Peyer's patch (tissue), 4 donors: ENCODE results near the gene CAPN5. TPM values are rescaled to one million over a fixed set of nuclear protein-coding genes. Genes with fewer than 3 reads are reported as not detected.

ENCODE experiments used
- DNase-seq, 3 donors: peaks; one replicate each; pipeline ENCODE4 v3.0.0-alpha.2; 2017 to 2019
- H3K27ac ChIP-seq, 4 donors: fragments of 200-600 bp; sonication (generic); one replicate each; pipeline ENCODE4 v1.5.1; 2016 to 2019
- H3K27me3 ChIP-seq, 2 donors: fragments of 200-600 bp; sonication (generic); one replicate each; pipeline ENCODE4 v1.5.1; 2019
- H3K36me3 ChIP-seq, 3 donors: fragments of 200-600 bp; sonication (generic); one replicate each; pipeline ENCODE4 v1.5.1; 2016 to 2019
- H3K4me1 ChIP-seq, 4 donors: fragments of 200-600 bp; sonication (generic); one replicate each; pipeline ENCODE4 v1.5.1; 2016 to 2019
- H3K4me3 ChIP-seq, 4 donors: fragments of 200-600 bp; sonication (generic); 1 replicate in 3 of 4; 2 replicates in 1 of 4; pipeline ENCODE4 v1.5.1; 2016 to 2019; ENCODE audit warnings: mild to moderate bottlenecking in 1 of 4
- H3K9me3 ChIP-seq, 4 donors: fragments of 200-600 bp; sonication (generic); one replicate each; pipeline ENCODE4 v1.5.1; 2016 to 2019; ENCODE audit warnings: mild to moderate bottlenecking in 1 of 4
- POLR2A ChIP-seq, 2 donors: fragments of 450-650 bp; IDR thresholded peaks; one replicate each; pipeline ENCODE4 v1.5.1; 2017; ENCODE audit warnings: antibody characterized with exemption in 2 of 2, mild to moderate bottlenecking in 2 of 2, moderate library complexity in 2 of 2
- total RNA-seq, 4 donors: library from RNA; depleted of rRNA; stranded (reverse); fragments of >200 nt; gene quantifications; one replicate each; pipeline ENCODE4 v1.1.0, GENCODE V29; 2016
- TF ChIP-seq, protein P1 (sequence below), 6 experiments: fragments of 450-650 bp in 4 of 6; fragments of 200-600 bp in 2 of 6; sonication (generic) in 1 of 6; IDR thresholded peaks; one replicate each; pipeline ENCODE4 v1.5.1; 2017 to 2019; ENCODE audit warnings: antibody characterized with exemption in 6 of 6, mild to moderate bottlenecking in 3 of 6, moderate library complexity in 1 of 6

Gene CAPN5
- total RNA-seq, 4 donors from 2014 or later = 75.9 to 203 (median 162) TPM

DNA sequence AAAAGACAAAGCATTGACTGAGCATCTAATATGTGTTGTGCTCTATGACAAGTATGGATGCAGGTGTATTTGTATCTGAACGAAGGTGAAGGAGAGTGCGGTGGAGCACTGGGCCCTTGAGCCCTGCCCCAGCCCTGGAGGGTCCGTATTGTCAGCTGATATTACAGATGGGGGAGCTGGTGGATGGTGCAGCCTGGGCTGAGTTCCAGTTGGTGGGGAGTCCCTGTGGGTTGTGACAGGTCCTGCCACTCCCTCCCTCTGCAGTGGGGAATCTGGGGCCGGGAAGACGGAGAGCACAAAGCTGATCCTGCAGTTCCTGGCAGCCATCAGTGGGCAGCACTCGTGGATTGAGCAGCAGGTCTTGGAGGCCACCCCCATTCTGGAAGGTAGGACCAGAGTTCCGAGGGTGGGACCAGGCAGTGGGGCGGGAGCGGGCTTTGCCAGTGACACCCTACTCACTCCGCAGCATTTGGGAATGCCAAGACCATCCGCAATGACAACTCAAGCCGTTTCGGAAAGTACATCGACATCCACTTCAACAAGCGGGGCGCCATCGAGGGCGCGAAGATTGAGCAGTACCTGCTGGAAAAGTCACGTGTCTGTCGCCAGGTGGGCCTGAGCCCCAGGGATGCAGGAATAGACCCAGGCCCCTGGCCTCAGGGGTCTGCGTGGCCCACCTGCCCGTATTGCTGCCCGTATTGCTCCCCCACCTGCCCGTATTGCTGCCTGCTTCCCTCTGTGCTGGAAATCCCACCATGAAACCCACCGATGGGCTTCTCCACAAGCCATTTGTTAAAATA is 89.8 kb downstream of the CAPN5 start:
- DNase-seq = no peak
- no peak for TF ChIP-seq POLR2A (IDR thresholded peaks at IDR 0.05)
- TF ChIP-seq, protein P1, sequence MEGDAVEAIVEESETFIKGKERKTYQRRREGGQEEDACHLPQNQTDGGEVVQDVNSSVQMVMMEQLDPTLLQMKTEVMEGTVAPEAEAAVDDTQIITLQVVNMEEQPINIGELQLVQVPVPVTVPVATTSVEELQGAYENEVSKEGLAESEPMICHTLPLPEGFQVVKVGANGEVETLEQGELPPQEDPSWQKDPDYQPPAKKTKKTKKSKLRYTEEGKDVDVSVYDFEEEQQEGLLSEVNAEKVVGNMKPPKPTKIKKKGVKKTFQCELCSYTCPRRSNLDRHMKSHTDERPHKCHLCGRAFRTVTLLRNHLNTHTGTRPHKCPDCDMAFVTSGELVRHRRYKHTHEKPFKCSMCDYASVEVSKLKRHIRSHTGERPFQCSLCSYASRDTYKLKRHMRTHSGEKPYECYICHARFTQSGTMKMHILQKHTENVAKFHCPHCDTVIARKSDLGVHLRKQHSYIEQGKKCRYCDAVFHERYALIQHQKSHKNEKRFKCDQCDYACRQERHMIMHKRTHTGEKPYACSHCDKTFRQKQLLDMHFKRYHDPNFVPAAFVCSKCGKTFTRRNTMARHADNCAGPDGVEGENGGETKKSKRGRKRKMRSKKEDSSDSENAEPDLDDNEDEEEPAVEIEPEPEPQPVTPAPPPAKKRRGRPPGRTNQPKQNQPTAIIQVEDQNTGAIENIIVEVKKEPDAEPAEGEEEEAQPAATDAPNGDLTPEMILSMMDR (IDR thresholded peaks at IDR 0.05) = no peak
- H3K27me3 ChIP-seq = no peaks in the 10 kb centered on the region
- no peak overlapping the region for H3K27ac ChIP-seq
- no peak overlapping the region for H3K4me3 ChIP-seq
- peaks cover 0 to 11% (median 0%) of the 10 kb centered on the region in 4 donors for H3K4me1 ChIP-seq
- no peaks in the 10 kb centered on the region for H3K9me3 ChIP-seq
- H3K36me3 ChIP-seq = no peaks in the 10 kb centered on the region

DNA sequence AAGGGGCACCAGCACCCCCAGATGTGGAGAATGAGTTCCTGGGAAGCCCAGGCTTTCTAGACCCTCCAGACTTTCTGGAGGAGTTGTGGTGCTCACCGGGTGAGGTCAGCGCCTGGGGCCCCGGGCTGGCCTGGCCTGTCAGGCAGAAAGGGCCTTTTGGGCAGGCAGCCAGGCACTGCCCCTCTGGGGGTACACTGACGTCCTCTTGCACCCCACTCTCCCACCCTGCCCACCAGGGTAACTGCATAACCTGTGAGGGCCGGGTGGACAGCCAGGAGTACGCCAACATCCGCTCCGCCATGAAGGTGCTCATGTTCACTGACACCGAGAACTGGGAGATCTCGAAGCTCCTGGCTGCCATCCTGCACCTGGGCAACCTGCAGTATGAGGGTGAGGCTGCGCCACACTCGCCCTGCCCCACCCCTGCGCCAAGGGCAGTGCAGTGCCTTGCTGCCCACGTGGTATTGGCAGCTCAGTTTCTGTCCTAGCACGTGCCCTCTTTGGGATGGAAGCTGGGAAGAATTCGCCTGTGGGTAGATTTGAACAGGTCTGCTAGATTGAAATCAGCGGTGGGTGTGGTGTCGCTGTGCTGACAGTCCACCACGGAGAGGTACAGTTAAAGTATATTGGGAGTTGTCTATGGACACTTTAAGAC is 91.4 kb downstream of the CAPN5 start:
- TF ChIP-seq, protein P1 (IDR thresholded peaks at IDR 0.05) = no peak
- TF ChIP-seq POLR2A (IDR thresholded peaks at IDR 0.05) = no peak
- Histone ChIP-seq H3K27ac (no peak overlapping the region), H3K27me3 (no peaks in the 10 kb centered on the region)

GRCh38 chr11:77159219-77159936 is 92.6 kb downstream of the CAPN5 start:
- Histone ChIP-seq H3K36me3 (no peaks in the 10 kb centered on the region), H3K27me3 (no peaks in the 10 kb centered on the region), H3K27ac (no peak overlapping the region), H3K4me3 (no peak overlapping the region), H3K4me1 (peaks cover 0 to 4% (median 0%) of the 10 kb centered on the region in 4 donors), H3K9me3 (no peaks in the 10 kb centered on the region)
- no peak for DNase-seq
- TF ChIP-seq, protein P1 (IDR thresholded peaks at IDR 0.05) = no peak
- no peak for TF ChIP-seq POLR2A (IDR thresholded peaks at IDR 0.05)

More for the DNA sequence above, 91.4 kb downstream of the CAPN5 start:
- H3K9me3 ChIP-seq = no peaks in the 10 kb centered on the region
- H3K36me3 ChIP-seq = no peaks in the 10 kb centered on the region
- no peak overlapping the region for H3K4me3 ChIP-seq
- DNase-seq = peak in 1 of 3 donors; percentile 61
- H3K4me1 ChIP-seq = peaks cover 0 to 11% (median 0%) of the 10 kb centered on the region in 4 donors

DNA sequence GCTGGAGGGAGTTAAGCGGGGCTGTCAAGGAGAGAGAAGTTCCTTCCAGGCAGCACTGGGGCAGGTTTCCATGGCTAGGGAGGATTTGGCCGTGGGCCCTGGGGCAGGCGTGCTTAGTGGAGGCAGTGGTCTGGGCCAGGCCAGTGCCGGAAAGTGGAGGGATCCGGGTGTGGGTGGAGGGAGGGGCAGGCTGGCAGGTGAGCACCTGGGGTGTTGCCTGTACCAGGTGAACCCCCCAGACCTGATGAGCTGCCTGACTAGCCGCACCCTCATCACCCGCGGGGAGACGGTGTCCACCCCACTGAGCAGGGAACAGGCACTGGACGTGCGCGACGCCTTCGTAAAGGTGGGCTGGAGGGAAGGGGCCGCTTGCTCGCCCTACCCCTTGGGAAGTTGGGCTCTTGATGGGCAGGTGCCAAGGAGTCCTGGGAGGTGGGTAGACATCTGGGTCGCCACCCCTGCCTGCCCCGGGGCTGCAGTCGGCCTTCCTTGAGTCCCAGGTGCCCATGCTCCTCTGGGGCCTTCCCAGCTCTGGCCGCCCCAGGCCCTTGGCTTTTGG is 93.2 kb downstream of the CAPN5 start:
- Histone ChIP-seq H3K9me3 (no peaks in the 10 kb centered on the region), H3K27ac (no peak overlapping the region), H3K4me3 (no peak overlapping the region), H3K4me1 (no peaks in the 10 kb centered on the region), H3K27me3 (no peaks in the 10 kb centered on the region), H3K36me3 (no peaks in the 10 kb centered on the region)
- TF ChIP-seq, protein P1 (IDR thresholded peaks at IDR 0.05) = no peak
- TF ChIP-seq POLR2A (IDR thresholded peaks at IDR 0.05) = no peak
- DNase-seq = no peak

GRCh38 chr11:77163271-77163670 is 96.5 kb downstream of the CAPN5 start:
- H3K27ac ChIP-seq = no peak overlapping the region
- no peak overlapping the region for H3K4me3 ChIP-seq
- no peak for DNase-seq
- H3K36me3 ChIP-seq = no peaks in the 10 kb centered on the region
- TF ChIP-seq POLR2A (IDR thresholded peaks at IDR 0.05) = no peak
- no peaks in the 10 kb centered on the region for H3K9me3 ChIP-seq
- no peaks in the 10 kb centered on the region for H3K4me1 ChIP-seq
- no peaks in the 10 kb centered on the region for H3K27me3 ChIP-seq
